Measurements from ENCODE around the gene UBR1.
"Not testable (repeated sequence)": the region's sequence is repeated elsewhere in the genome, so short reads cannot be mapped to it uniquely, and the experiment has no call there.

Gene UBR1

DNA sequence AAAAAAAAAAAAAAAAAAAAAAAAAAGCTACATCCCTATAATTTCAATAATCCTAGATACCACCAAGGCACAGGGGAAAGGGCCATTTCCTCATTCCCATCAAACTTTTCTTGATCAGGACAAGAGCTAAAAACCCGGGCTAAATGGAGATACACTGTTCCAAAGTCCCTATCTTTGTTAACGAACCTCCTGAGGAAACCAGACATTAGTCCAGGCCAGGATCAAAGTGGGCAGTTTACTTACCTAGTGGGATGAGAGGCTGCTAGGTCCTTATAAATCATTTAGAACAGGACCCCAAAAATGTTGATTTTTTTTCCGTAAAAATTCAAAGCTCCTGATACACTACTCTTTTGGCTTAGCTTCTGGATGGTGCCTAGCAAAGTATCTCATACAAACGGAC, 35.6 kb downstream of the UBR1 start:
- DNase-seq (ENCODE audit: low spot score) = no peak
- TF ChIP-seq, protein P1, sequence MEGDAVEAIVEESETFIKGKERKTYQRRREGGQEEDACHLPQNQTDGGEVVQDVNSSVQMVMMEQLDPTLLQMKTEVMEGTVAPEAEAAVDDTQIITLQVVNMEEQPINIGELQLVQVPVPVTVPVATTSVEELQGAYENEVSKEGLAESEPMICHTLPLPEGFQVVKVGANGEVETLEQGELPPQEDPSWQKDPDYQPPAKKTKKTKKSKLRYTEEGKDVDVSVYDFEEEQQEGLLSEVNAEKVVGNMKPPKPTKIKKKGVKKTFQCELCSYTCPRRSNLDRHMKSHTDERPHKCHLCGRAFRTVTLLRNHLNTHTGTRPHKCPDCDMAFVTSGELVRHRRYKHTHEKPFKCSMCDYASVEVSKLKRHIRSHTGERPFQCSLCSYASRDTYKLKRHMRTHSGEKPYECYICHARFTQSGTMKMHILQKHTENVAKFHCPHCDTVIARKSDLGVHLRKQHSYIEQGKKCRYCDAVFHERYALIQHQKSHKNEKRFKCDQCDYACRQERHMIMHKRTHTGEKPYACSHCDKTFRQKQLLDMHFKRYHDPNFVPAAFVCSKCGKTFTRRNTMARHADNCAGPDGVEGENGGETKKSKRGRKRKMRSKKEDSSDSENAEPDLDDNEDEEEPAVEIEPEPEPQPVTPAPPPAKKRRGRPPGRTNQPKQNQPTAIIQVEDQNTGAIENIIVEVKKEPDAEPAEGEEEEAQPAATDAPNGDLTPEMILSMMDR (IDR thresholded peaks at IDR 0.05) = no peak
- no peak overlapping the region for H3K4me3 ChIP-seq
- no peak overlapping the region for H3K27ac ChIP-seq

DNA sequence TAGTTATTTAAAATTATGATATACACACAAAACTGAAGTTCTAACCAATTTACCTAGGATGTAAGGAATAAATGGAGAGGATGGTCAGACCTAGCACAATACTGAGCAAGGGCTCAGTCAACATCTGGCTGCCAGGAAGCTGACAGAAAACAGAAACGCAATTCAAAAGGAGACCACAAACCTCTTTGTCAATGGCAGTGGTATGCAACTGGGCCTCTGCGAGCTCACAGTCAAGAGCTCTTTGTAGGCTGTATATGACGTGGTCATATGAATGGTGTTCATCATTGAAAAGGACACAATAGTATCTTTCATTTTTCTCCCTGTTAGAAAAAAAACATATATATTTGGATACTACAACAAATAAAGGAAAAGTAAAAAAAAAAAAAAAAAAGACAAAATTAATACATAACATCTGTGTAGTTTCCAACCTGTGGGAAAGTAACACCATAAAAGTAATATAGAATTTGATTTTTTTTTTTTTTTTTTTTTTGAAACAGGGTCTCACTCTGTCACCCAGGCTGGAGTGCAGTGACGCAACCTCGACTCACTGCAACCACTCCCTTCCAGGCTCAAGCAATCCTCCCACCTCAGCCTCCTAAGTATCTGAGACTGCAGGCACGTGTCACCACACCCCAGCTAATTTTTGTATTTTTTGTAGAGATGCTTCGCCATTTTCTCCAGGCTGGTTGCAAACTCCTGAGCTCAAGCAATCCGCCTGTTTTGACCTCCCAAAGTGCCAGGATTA, 37.9 kb downstream of the UBR1 start:
- no peak overlapping the region for H3K27ac ChIP-seq
- TF ChIP-seq, protein P1 (IDR thresholded peaks at IDR 0.05) = no peak
- DNase-seq (ENCODE audit: low spot score) = no peak
- no peak overlapping the region for H3K4me3 ChIP-seq

DNA sequence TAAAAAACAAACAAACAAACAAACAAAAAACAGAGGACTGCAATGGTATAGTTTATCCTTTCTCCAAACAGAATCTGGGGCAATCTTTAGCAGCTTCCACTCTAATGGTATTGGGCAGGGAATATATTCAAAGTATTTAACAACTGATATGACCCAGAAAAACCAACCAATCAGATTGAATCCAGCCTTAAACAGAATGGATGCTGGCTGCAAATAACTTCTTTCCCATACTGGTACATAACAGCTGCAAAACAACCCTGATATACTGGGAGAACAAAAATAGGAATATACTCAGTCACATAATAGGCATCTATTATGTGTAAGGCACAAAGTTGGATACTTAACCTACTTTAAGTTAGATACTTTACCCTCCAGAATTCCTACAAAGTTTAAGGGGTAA, 49.1 kb downstream of the UBR1 start:
- Histone ChIP-seq H3K4me3 (no peak overlapping the region), H3K27ac (no peak overlapping the region)
- TF ChIP-seq, protein P1 (IDR thresholded peaks at IDR 0.05) = no peak
- no peak for DNase-seq (ENCODE audit: low spot score)

DNA sequence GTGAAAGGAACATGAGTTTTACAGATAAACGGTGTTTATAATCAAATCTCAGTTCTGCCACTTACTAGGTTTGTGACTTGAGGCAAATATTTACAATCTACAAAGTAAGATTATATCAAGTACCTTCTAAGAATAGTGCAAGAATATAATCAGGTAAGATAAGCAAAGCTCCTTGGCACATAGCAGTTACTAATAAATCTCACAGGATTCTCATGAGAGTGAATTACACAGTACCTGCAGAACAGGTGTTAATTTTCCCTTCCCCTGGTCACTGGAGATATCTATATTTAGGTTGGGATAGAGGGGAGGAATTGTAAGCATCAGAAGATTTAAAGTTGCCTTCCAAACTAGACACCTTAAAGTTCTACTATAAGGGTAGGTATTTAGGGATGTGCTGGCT, 53.0 kb downstream of the UBR1 start:
- Histone ChIP-seq H3K4me3 (no peak overlapping the region), H3K27ac (no peak overlapping the region)
- DNase-seq (ENCODE audit: low spot score) = no peak
- TF ChIP-seq, protein P1 (IDR thresholded peaks at IDR 0.05) = no peak

DNA sequence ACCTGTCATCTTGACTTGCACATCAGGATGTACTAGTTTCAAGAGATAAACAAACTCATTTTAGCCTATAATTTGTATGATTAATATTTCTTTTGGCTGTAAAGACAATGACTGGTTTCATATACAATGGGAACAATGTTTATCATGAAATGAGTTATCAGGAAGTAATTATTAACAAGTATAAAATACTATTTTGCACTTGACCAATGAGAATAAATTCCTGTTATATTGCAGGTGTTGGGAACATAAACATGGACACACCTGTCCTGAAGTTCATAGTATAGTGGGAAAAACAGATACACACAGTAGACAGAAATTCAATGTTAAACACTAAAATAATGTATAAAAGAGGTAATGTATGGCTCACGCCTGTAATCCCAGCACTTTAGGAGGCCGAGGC, 56.9 kb downstream of the UBR1 start:
- Histone ChIP-seq H3K4me3 (no peak overlapping the region), H3K27ac (no peak overlapping the region)
- no peak for DNase-seq (ENCODE audit: low spot score)
- TF ChIP-seq, protein P1 (IDR thresholded peaks at IDR 0.05) = no peak

DNA sequence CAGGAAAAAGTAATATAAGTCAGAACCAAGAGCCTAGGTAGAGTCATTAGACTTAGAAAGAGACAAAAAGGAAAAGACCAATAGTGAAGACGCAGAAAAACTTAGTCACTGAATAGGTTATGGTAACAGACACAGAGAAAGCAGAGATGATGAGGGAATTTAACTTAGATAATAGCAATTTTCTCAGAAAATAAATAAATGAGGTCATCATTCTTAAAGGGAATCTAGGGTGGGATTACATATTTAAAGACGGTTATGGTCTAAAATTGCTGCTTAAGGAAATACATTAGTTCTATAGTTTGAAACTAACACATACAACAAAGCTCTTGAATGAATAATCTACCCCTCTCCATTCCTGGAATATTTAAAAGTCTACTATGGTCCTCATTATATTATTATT, 59.4 kb downstream of the UBR1 start:
- H3K27ac ChIP-seq = no peak overlapping the region
- DNase-seq (ENCODE audit: low spot score) = no peak
- no peak overlapping the region for H3K4me3 ChIP-seq
- TF ChIP-seq, protein P1 (IDR thresholded peaks at IDR 0.05) = no peak

DNA sequence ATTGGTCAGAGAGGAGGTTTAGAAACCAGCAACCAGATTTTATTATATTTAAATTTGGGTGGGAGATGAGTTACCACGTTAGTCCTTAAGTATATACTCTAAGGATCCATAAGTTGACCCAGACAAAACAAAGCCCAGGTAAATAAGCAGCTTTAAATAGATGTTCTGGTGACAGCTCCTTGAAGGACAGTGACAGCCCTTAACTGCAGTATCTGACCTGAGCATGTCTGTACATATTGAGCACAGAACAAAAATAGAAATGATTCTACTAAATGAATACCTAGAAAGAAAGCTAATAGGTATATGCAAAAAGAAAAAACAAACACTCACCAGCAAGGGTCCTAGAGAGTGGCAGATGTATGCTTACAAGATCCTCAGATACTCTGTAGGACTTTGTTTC, 63.0 kb downstream of the UBR1 start:
- TF ChIP-seq, protein P1 (IDR thresholded peaks at IDR 0.05) = no peak
- DNase-seq (ENCODE audit: low spot score) = no peak
- Histone ChIP-seq H3K27ac (no peak overlapping the region), H3K4me3 (no peak overlapping the region)

DNA sequence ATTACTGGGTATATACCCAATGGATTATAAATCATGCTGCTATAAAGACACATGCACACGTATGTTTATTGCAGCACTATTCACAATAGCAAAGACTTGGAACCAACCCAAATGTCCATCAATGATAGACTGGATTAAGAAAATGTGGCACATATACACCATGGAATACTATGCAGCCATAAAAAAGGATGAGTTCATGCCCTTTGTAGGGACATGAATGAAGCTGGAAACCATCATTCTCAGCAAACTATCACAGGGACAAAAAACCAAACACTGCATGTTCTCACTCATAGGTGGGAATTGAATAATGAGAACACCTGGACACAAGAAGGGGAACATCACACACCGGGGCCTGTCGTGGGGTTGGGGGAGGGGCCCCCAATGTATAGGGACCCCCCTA, 64.8 kb downstream of the UBR1 start:
- not testable (repeated sequence) for H3K4me3 ChIP-seq; DNase-seq (ENCODE audit: low spot score); H3K27ac ChIP-seq

DNA sequence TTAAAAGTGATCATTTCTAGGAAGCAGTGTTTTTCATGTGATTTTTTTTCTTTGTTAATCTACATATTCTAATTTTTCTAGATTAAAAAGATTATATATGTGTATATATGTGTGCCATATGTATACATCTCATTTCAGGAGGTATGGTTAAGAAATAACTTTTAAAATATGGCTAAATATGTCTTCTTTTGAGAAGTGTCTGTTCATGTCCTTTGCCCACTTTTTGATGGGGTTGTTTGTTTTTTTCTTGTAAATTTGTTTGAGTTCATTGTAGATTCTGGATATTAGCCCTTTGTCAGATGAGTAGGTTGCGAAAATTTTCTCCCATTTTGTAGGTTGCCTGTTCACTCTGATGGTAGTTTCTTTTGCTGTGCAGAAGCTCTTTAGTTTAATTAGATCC, 70.6 kb downstream of the UBR1 start:
- not testable (repeated sequence) for H3K4me3 ChIP-seq; H3K27ac ChIP-seq; DNase-seq (ENCODE audit: low spot score)

Measured in coronary artery (tissue), 2 donors.